Measurements from ENCODE around the gene TNFAIP8L1. TPM values are rescaled to one million over a fixed set of nuclear protein-coding genes. Genes with fewer than 3 reads are reported as not detected.

Gene TNFAIP8L1
- total RNA-seq, 1 experiment from 2014 or later, result 8.3 TPM

DNA sequence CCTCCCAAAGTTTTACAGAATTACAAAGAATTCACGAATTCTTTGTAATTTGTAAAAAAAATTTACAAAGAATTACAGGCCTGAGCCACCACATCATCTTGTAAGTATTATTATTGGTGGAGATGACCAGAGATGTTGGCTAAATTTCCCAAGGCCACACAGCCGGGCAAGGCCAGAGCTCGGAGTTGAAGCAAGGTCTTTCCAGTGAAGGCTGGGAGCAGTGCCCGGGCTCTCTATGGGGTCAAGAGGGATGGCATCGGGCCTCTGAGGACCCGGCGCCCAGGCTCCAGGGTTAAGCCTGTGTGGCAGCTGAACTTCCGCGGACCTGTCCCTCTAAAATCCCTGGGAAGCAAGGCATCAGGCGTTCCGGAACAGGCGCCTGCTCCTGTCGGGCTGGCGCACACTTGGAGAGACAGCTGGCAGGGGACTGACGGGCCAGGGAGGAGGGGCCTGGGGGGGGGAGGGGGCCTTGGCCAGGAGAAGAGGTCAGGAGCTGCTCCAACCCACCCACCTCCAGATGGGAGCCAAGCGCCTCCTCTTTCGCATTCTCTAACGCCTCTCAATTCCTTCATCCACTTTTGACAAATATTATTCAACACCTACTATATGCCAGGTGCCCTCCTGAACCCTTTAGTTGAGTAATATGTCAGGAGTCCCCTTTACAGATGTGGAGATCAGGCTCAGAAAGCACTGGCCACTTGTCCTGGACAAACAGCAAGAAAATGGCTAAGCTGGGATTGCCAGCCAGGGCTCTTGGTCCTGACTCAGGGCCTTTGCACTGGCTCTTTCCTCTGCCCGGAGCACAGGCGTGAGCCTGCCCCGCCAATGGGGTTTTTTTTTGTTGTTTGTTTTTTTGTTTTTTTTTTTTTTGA, 43.0 kb upstream of the TNFAIP8L1 start:
- Histone ChIP-seq H3K27ac (ENCODE audit: low read length) (no peak overlapping the region), H3K27me3 (ENCODE audit: low read length) (no peaks in the 10 kb centered on the region), H3K4me1 (ENCODE audit: insufficient read depth, low read length) (peaks cover 4% of the 10 kb centered on the region; the same call in 1 of the 2 replicates), H3K9me3 (ENCODE audit: low read length) (no peaks in the 10 kb centered on the region), H3K4me3 (ENCODE audit: low read length) (no peak overlapping the region), H2AFZ (ENCODE audit: low read length) (no peak overlapping the region), H3K9me2 (replicated peaks; ENCODE audit: low read length) (no peaks in the 10 kb centered on the region), H4K20me1 (ENCODE audit: low read length) (no peaks in the 10 kb centered on the region), H3K79me2 (ENCODE audit: low read length) (no peaks in the 10 kb centered on the region), H3F3A (ENCODE audit: low read length, unreplicated experiment) (no peaks in the 10 kb centered on the region), H3K9ac (ENCODE audit: low read length) (no peak overlapping the region), H3K4me2 (ENCODE audit: low read length) (no peak overlapping the region), H3K36me3 (ENCODE audit: low read depth, low read length) (no peaks in the 10 kb centered on the region)
- ATAC-seq (no peak), DNase-seq (no peak)
- no TSS peak for BruUV-seq (replicated peaks)
- intact Hi-C loops (cut with micrococcal nuclease), result no loop called here
- ChIA-PET CTCF (interaction anchor here (0.5 kb wide), 1 partner anchor 195 kb away, joined by 6 read pairs; the partner anchor contains the start of gene FEM1A), POLR2A (ENCODE audit: unreplicated experiment) (no interaction called here)
- TF ChIP-seq EZH2 (IDR thresholded peaks at IDR 0.05; ENCODE audit: low read length, unreplicated experiment), result no peak
- no peak for TF ChIP-seq EZH2phosphoT487 (IDR thresholded peaks at IDR 0.05; ENCODE audit: borderline replicate concordance, low read length)
- TF ChIP-seq, protein P1, sequence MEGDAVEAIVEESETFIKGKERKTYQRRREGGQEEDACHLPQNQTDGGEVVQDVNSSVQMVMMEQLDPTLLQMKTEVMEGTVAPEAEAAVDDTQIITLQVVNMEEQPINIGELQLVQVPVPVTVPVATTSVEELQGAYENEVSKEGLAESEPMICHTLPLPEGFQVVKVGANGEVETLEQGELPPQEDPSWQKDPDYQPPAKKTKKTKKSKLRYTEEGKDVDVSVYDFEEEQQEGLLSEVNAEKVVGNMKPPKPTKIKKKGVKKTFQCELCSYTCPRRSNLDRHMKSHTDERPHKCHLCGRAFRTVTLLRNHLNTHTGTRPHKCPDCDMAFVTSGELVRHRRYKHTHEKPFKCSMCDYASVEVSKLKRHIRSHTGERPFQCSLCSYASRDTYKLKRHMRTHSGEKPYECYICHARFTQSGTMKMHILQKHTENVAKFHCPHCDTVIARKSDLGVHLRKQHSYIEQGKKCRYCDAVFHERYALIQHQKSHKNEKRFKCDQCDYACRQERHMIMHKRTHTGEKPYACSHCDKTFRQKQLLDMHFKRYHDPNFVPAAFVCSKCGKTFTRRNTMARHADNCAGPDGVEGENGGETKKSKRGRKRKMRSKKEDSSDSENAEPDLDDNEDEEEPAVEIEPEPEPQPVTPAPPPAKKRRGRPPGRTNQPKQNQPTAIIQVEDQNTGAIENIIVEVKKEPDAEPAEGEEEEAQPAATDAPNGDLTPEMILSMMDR (conservative IDR thresholded peaks at IDR 0.05; ENCODE audit: low read depth, low read length), result no peak

DNA sequence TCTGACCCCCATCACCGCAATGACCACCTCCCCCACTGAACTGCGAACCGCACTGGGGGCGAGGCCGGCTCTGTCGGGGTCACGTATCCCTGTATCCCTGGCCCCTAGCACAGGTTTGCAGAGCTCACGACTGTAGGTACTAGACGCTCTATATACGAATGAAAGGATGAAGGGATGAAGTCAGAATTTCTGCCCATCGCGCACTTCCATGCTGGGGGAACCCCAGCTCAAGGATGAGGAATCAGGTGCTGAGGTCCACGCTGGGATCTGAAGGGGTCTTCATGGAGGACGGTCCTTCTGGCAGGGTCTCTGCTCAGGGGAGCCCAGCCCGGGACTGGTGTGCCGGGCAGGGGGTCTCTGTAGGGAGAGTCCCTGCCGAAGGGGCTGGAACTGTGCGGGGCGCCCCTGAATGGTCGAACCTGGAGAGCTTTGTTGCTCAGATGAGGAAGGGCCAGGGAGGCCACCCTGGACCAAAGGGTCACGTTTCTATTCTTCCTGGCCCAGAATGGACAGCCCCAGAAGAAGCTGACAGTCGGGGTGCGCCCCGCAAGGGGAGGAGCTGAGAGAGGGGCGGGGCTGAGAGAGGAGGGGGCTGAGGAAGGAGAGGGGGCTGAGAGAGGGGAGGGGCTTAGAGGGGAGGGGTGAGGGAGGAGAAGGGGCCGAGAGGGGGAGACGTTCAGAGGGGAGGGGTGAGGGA, 41.9 kb upstream of the TNFAIP8L1 start:
- no peaks in the 10 kb centered on the region for H3F3A ChIP-seq (ENCODE audit: low read length, unreplicated experiment)
- H3K79me2 ChIP-seq (ENCODE audit: low read length), result no peaks in the 10 kb centered on the region
- H2AFZ ChIP-seq (ENCODE audit: low read length), result 0 out of 2 replicates have a peak overlapping the region, but pooled peaks have one; percentile 32
- no peaks in the 10 kb centered on the region for H4K20me1 ChIP-seq (ENCODE audit: low read length)
- H3K4me3 ChIP-seq (ENCODE audit: low read length), result peak overlapping the region; percentile 21; the same call in 1 of the 2 replicates
- H3K4me1 ChIP-seq (ENCODE audit: insufficient read depth, low read length), result peaks cover 4% of the 10 kb centered on the region; the same call in 1 of the 2 replicates
- no peak overlapping the region for H3K27ac ChIP-seq (ENCODE audit: low read length)
- no peaks in the 10 kb centered on the region for H3K9me3 ChIP-seq (ENCODE audit: low read length)
- H3K9me2 ChIP-seq (replicated peaks; ENCODE audit: low read length), result no peaks in the 10 kb centered on the region
- CTCF ChIA-PET, result no interaction called here
- DNase-seq, result no peak
- ATAC-seq, result 0 out of 2 replicates have a peak, but pooled peaks have one; percentile 5
- H3K9ac ChIP-seq (ENCODE audit: low read length), result no peak overlapping the region
- POLR2A ChIA-PET (ENCODE audit: unreplicated experiment), result no interaction called here
- H3K27me3 ChIP-seq (ENCODE audit: low read length), result 0 out of 2 replicates have a peak, but pooled peaks cover 4% of the 10 kb centered on the region
- H3K4me2 ChIP-seq (ENCODE audit: low read length), result peak overlapping the region; percentile 49
- no peaks in the 10 kb centered on the region for H3K36me3 ChIP-seq (ENCODE audit: low read depth, low read length)
- intact Hi-C loops (cut with micrococcal nuclease), result no loop called here
- TF ChIP-seq EZH2phosphoT487 (IDR thresholded peaks at IDR 0.05; ENCODE audit: borderline replicate concordance, low read length) (no peak), EZH2 (IDR thresholded peaks at IDR 0.05; ENCODE audit: low read length, unreplicated experiment) (no peak)
- TF ChIP-seq, protein P1 (conservative IDR thresholded peaks at IDR 0.05; ENCODE audit: low read depth, low read length), result no peak
- BruUV-seq (replicated peaks), result no TSS peak

Data from PC-3 (cell line).